Endodermal cell (in vitro differentiated cells): ENCODE results near the gene CUEDC1. TPM values are rescaled to one million over a fixed set of nuclear protein-coding genes. Genes with fewer than 3 reads are reported as not detected.

Source experiments
- DNase-seq: peaks from one replicate; pipeline ENCODE4 v3.0.0-alpha.2; 2017
- H3K27ac ChIP-seq: 2 replicates; pipeline ENCODE4 v1.5.1; 2013; ENCODE audit warnings: mild to moderate bottlenecking, low read depth, low read length, moderate library complexity
- H3K27me3 ChIP-seq: 2 replicates; pipeline ENCODE4 v1.6.1; 2013; ENCODE audit warnings: mild to moderate bottlenecking, low read length, moderate library complexity; ENCODE audit not compliant: insufficient read depth, control insufficient read depth, poor library complexity, severe bottlenecking
- H3K36me3 ChIP-seq: 2 replicates; pipeline ENCODE4 v1.7.0; 2013; ENCODE audit warnings: mild to moderate bottlenecking, low read length, moderate library complexity; ENCODE audit not compliant: control insufficient read depth, insufficient read depth
- H3K4me1 ChIP-seq: one replicate; pipeline ENCODE4 v1.7.0; 2013; ENCODE audit warnings: low read length; ENCODE audit not compliant: control insufficient read depth, insufficient read depth
- H3K4me3 ChIP-seq: 2 replicates; pipeline ENCODE4 v1.5.1; 2013; ENCODE audit warnings: mild to moderate bottlenecking, low read length, moderate library complexity
- H3K9ac ChIP-seq: 2 replicates; pipeline ENCODE4 v1.6.1; 2013; ENCODE audit warnings: mild to moderate bottlenecking, low read length, moderate library complexity; ENCODE audit not compliant: poor library complexity, severe bottlenecking; ENCODE audit errors: extremely low read depth
- H3K9me3 ChIP-seq: 2 replicates; pipeline ENCODE4 v1.6.1; 2013; ENCODE audit warnings: mild to moderate bottlenecking, low read length, moderate library complexity; ENCODE audit not compliant: control insufficient read depth
- H3K27ac Mint-ChIP-seq: 2 replicates; pipeline ENCODE4 v1.8.0; 2020; ENCODE audit warnings: mixed read lengths
- H3K27me3 Mint-ChIP-seq: 2 replicates; pipeline ENCODE4 v1.8.0; 2021; ENCODE audit warnings: mild to moderate bottlenecking, mixed read lengths; ENCODE audit not compliant: insufficient read depth
- H3K36me3 Mint-ChIP-seq: 2 replicates; pipeline ENCODE4 v1.8.0; 2020; ENCODE audit warnings: low read depth, mixed read lengths
- H3K4me1 Mint-ChIP-seq: 2 replicates; pipeline ENCODE4 v1.8.0; 2020; ENCODE audit warnings: mixed read lengths
- H3K4me3 Mint-ChIP-seq: 2 replicates; pipeline ENCODE4 v1.8.0; 2020; ENCODE audit warnings: mild to moderate bottlenecking, moderate library complexity, mixed read lengths
- H3K9me3 Mint-ChIP-seq: 2 replicates; pipeline ENCODE4 v1.8.0; 2020; ENCODE audit warnings: mild to moderate bottlenecking, mixed read lengths
- CTCF ChIP-seq: fragments of 200-600 bp; sonication (generic); conservative IDR thresholded peaks from 2 replicates; pipeline ENCODE4 v1.5.0; 2021; ENCODE audit warnings: antibody characterized with exemption, mild to moderate bottlenecking
- WGBS, 2 experiments: methylation state at CpG; one replicate each; pipeline versions ENCODE4 v1.1.5 to v1.1.7; 2013; ENCODE audit warnings: missing lambda C conversion rate in 2 of 2, mixed read lengths in 1 of 2; ENCODE audit not compliant: insufficient coverage in 1 of 2, insufficient read length in 1 of 2; 5-methylcytosine and 5-hydroxymethylcytosine counted together
- total RNA-seq, 2 donors: library from RNA; stranded (reverse); fragmentation: NEBNext Ultra II Directional in 1 of 2; extraction: Animal tissue kit (Norgen Biotek cat#: 25700) in 1 of 2; gene quantifications; 2 replicates in 1 of 2; 3 replicates in 1 of 2; pipeline ENCODE4 v1.2.1, GENCODE V29; 2021

Gene CUEDC1
- total RNA-seq, 2 donors from 2014 or later = 11.0 to 18.7 TPM

DNA sequence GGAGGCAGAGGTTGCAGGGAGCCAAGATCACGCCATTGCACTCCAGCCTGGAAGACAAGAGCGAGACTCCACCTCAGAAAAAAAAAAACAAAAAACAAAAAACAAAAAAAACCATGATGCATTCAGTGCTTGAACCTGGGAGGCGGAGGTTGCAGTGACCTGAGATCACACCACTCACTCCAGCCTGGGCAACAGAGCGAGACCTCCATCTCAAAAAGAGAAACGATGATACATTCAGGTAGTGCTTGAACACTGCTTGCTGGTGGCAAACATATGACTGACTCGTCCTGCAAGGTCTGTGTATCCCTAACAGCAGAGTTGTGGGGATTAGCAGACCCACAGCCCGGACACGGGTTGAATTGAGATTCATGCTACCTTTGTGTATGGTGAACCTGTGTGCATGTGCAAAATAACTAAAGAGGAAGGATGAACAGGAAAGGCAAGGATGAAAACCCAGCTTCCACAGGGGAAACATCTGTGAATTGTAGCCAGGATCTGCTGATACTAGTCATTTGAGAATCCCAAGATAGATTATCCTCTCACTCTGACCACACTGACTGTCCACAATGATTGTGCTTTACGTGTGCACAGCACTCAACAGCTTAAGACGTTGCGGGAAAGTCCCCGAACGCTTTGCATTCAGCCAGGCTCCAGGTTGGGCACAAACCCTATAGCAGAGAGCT lies 53.0 kb downstream of the CUEDC1 start:
- DNase-seq = no peak
- no peak for TF ChIP-seq CTCF
- WGBS, 2 experiments = 91 to 95% methylated on average over 11 to 13 of the region's 13 CpGs
- peak overlapping the region; percentile 52 for H3K27ac Mint-ChIP-seq
- H3K4me1 Mint-ChIP-seq = peaks cover 73% of the 10 kb centered on the region
- no peaks in the 10 kb centered on the region for H3K9me3 Mint-ChIP-seq
- H3K36me3 Mint-ChIP-seq = no peaks in the 10 kb centered on the region
- H3K9me3 ChIP-seq = no peaks in the 10 kb centered on the region
- H3K27me3 ChIP-seq = no peaks in the 10 kb centered on the region
- H3K4me1 ChIP-seq = peaks cover 42% of the 10 kb centered on the region
- H3K27ac ChIP-seq = no peak overlapping the region
- H3K4me3 ChIP-seq = no peak overlapping the region
- no peaks in the 10 kb centered on the region for H3K27me3 Mint-ChIP-seq
- H3K9ac ChIP-seq = no peak overlapping the region
- H3K36me3 ChIP-seq = no peaks in the 10 kb centered on the region
- no peak overlapping the region for H3K4me3 Mint-ChIP-seq

- Histone ChIP-seq H3K4me3 (no peak overlapping the region), H3K4me1 (peaks cover 42% of the 10 kb centered on the region), H3K9ac (no peak overlapping the region), H3K36me3 (no peaks in the 10 kb centered on the region), H3K27ac (no peak overlapping the region), H3K9me3 (no peaks in the 10 kb centered on the region), H3K27me3 (no peaks in the 10 kb centered on the region)
- Mint-ChIP-seq H3K27me3 (no peaks in the 10 kb centered on the region), H3K27ac (peak overlapping the region; percentile 62), H3K36me3 (no peaks in the 10 kb centered on the region), H3K4me1 (peaks cover 67% of the 10 kb centered on the region), H3K4me3 (peak overlapping the region; percentile 11), H3K9me3 (no peaks in the 10 kb centered on the region)
- 67 to 97% methylated on average over 4 to 6 of the region's 6 CpGs for WGBS, 2 experiments
- peak; percentile 87 for DNase-seq
- TF ChIP-seq CTCF = no peak
These were observed 54.0 kb downstream of the CUEDC1 start for GRCh38 chr17:57900991-57901743.

DNA sequence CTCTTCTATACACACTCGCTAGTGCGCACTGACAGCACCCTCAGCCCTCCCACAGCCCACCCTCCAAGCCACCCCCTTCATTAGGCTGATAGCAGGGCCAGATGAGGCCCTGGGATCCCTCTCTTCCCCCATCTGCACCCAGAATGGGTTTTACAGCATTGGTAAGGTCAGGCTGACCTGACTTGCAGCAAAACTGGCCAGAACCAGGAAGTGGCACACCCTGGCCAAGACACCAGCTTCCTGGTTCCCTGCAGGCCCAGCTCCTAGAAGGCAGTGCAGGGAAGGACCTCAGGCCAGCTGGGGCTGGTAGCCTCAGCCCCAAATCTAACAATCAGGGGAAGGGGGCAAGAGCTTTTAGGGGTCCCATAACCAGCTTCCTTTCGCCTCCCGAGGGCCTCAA lies 55.4 kb downstream of the CUEDC1 start:
- no peak for DNase-seq
- H3K27me3 ChIP-seq = no peaks in the 10 kb centered on the region
- no peaks in the 10 kb centered on the region for H3K27me3 Mint-ChIP-seq
- 92% methylated on average over 4 of the region's 4 CpGs; no CpG with 5 or more reads in 1 of the 2 experiments for whole genome bisulfite sequencing, 2 experiments
- no peak overlapping the region for H3K4me3 Mint-ChIP-seq
- TF ChIP-seq CTCF = no peak
- H3K4me1 ChIP-seq = peaks cover 41% of the 10 kb centered on the region
- no peak overlapping the region for H3K9ac ChIP-seq
- H3K27ac Mint-ChIP-seq = peak overlapping the region; percentile 92
- H3K36me3 ChIP-seq = no peaks in the 10 kb centered on the region
- H3K36me3 Mint-ChIP-seq = no peaks in the 10 kb centered on the region
- H3K9me3 Mint-ChIP-seq = no peaks in the 10 kb centered on the region
- no peak overlapping the region for H3K4me3 ChIP-seq
- H3K4me1 Mint-ChIP-seq = peaks cover 60% of the 10 kb centered on the region
- no peaks in the 10 kb centered on the region for H3K9me3 ChIP-seq
- peak overlapping the region; percentile 99 for H3K27ac ChIP-seq
